Measurements from ENCODE around the gene MEGF9.

DNA sequence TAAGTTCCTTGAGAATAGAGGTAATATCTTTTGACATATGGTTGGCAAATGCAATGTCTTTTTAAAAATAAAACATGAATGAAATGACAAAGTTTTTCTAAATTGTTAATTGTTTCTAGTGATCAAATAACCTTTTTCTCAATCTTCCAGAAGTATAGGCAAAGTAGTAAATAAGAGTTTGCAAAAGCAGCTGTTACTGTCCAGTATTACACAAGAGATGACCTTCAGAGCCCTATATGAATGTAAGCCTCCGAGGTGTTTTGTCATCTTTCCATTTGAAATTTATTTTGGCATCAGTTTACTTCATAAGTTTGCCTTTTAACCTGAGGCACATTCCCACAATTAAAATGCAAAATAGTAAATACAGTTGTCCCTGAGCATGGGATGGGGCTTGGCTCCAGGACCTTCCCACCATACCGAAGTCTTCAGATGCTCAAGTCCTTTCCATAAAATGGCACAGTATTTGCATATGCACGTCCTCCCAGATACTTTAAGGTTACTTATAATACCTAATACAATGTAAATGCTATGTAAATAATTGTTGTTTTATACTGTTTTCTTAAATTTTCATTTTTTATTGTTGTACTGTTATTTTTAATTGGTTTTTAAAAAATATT, 65.6 kb downstream of the MEGF9 start:
- TF ChIP-seq, protein P1, sequence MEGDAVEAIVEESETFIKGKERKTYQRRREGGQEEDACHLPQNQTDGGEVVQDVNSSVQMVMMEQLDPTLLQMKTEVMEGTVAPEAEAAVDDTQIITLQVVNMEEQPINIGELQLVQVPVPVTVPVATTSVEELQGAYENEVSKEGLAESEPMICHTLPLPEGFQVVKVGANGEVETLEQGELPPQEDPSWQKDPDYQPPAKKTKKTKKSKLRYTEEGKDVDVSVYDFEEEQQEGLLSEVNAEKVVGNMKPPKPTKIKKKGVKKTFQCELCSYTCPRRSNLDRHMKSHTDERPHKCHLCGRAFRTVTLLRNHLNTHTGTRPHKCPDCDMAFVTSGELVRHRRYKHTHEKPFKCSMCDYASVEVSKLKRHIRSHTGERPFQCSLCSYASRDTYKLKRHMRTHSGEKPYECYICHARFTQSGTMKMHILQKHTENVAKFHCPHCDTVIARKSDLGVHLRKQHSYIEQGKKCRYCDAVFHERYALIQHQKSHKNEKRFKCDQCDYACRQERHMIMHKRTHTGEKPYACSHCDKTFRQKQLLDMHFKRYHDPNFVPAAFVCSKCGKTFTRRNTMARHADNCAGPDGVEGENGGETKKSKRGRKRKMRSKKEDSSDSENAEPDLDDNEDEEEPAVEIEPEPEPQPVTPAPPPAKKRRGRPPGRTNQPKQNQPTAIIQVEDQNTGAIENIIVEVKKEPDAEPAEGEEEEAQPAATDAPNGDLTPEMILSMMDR (IDR thresholded peaks at IDR 0.05; ENCODE audit: low read depth, low read length, poor library complexity, severe bottlenecking) = no peak
- no peak for TF ChIP-seq EZH2phosphoT487 (IDR thresholded peaks at IDR 0.05; ENCODE audit: borderline replicate concordance, low read length)

Data from DOHH2 (cell line).